Nucleus accumbens (tissue), 56 donors: ENCODE results near the gene DEPDC5.

ENCODE experiments used
- DNase-seq, 56 donors: peaks; one replicate each; lab custom pipeline; 2025; lab: John Stamatoyannopoulos, UW

The DEPDC5 gene

DNA sequence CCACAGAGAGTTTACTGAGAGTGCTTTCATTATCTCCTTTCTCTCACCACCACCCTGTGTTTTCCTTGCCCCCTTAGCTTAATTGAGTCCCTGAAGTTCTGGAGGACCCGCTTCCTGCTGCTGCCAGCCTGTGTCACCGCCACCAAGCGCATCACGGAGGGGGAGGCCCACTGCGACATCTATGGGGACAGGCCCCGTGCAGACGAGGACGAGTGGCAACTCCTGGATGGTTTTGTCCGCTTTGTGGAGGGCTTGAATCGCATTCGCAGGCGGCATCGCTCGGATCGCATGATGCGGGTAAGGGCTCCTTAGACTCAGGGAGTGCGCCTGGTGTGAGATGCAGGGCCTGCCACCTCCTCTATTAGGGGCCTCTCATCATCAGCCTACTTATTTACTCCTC lies 91.1 kb downstream of the DEPDC5 start:
- no peak for DNase-seq

DNA sequence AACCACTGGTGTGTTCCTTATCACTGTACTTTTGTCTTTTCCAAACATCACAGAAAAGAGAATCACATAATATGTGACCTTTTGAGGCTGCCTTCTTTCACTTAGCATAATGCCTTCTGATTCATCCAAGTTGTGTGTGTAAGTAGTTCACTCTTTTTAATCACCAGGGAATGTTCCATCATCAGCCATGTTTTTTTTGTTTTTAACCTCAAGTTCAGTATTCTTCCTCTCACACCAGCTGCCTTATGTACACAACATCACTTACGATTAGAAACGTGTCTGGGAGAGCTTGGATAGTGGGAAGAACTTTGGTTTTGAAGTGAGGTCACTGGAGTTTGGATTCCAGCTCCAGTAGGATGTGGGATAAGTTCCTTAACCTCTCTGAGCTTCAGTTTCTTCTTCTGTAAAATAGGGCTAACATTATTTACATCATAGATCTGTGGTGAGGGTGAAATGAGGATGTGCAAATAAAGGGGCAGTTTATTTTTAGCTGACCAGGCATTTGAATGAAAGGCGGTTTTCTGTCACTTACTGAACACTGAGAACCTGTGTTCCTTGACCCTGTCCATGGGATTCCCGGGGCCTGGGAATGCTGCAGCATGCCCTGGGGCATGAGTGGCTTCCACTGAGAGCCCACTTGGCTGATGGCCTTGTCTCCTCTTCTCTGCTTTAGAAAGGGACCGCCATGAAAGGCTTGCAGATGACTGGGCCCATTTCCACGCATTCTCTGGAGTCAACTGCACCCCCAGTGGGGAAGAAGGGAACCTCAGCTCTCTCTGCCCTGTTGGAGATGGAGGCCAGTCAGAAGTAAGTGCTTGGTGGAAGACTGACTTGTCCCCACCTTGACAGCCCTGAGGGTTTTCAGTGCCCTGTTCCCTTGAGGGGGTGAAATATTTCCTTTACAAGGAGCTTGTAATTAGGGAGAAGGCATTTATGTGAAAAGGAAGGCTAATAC lies 92.6 kb downstream of the DEPDC5 start:
- DNase-seq: peak in 1 of 56 donors; percentile 5

DNA sequence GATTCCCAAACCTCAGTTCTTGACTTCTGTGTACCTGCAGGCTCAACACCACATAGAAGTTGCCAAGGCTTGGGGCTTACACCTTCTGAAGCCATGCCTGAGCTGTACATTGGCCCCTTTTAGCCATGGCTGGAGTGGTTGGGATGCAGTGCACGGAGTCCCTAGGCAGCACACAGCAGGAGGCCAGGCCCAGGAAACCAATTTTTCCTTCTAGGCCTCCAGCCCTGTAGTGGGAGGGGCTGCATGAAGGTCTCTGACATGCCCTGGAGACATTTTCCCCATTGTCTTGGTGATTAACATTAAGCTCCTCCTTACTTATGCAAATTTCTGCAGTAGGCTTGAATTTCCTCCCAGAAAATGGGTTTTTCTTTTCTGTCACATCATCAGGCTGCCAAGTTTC lies 94.6 kb downstream of the DEPDC5 start:
- no peak for DNase-seq

DNA sequence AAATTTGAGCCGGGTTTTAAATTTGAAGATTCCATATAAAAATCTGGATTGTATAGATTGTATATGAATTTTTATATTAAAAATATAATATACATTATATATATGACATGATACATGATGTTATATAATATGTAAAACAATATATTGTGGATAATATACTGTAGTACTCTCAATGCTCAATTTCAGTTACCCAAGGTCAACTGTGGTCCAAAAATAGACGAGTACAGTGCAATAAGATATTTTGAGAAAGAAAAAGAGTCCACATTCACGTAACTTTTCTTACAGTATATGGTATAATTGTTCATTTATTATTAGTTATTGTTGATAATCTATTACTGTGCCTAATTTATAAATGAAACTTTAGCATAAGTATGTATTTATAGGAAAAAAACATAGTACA lies 96.3 kb downstream of the DEPDC5 start:
- DNase-seq: no peak

DNA sequence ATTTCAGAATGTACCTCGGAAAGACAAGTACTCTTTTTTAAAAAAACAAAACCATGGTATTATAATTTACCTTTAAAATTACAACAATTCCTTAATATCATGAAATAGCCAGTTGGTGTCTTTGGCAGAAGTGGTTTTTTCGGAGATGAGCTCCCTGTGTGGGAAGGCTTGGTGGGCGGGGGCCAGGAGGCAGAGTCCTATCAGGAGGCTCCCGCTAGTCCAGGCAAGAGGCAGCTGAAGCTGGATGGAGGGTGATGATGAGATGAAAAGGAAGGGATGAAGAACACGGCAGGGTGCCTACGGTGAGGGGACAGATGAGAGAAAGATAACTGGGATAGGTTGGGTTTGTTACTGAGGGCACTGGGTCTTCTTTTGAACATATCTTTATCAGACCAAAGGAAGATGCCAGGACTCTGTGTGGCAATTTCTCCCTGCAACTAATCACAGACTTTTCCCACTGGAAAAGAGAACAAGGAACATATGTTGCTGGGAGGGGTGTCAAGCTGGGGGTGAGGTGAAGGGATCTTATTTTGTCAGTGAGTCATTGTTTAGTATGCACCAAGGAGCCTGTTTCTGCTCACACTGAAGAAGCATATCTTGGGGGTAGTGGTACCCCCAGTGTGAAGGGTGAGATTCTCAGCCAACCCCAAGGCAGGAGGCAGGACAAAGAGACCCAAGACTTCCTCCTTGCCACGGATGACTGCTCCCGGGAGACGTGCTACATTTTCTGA lies 99.0 kb downstream of the DEPDC5 start:
- DNase-seq: no peak

DNA sequence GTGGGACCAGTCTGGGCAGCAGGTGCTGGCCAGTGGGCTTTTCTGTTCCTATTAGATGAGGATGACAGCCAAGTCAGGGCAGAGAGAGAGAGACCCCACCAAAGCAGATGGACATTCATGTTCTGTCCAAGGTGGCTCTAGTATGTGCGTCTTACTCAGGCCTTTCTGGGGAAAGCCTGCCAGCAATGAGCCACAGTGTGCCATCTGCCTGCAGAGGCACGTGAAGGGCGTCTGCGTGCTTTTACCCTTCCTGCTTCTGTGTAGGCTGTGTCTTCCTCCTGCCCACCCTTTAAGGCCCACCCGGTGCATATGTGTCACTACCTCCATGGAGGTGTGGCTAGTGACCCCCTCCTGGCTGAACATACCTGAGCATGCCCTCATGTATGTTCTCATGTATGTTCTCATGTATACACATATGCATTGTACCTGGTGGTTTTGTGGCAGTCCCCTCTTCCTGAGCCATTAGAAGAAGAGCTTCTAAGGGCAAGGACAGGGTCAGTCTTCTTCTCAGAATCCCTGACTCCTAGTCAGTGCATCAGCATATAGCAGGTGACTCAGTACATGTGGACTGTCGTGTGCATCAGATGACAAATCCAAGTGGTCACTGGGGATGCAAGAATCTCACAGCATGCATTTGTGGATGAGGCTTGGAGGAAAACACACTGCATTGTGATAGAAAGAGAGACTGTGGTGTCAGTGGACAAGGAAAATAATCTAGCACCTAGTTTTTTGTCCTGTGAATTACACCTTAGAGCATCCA lies 100.1 kb downstream of the DEPDC5 start:
- no peak for DNase-seq

DNA sequence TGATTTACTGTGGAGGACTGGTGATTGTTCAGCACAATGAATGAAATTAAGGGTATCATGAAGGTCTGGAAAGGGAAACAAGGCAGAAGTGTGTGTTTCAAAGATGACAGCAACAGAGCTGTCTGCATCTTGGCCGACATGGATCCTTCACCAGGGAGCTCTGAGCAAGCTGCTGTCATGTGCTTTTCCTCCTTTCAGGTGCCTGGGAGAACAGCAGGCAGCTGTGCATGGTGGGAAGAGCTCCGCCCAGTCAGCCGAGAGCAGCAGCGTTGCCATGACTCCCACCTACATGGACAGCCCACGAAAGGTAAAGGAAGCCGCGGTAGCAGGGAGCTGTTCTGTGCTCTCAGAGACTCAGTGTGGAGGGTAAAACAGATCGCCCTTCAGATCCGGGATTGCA lies 103.4 kb downstream of the DEPDC5 start:
- DNase-seq: peak in 43 of 56 donors; percentile 10 to 89 (median 58)

DNA sequence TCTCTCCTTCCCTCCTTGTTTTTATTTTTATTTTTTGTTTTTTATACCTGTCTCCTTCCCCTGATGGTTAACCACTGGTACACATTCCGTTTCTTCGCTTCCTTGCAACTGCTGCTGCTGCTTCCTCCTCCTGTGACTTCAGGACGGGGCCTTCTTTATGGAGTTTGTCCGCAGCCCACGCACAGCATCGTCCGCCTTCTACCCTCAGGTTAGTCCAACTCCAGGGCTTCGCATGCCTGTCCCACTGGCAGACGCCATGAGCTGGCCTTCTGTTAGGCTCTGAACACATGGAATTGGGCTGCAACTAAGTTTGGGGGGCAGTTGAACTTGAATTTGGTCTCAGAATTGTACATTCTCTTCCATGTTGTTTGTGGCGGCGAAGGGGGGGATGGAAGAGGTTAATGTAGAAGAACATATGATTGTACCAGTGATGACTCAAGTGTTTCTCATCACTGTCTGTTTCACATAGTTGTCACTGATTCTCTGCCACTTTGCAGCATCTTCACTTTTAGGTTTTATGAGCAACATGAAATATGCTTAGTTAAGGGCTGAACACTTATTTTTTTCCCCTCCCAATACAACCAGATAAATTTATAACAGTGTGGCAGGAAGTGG lies 107.5 kb downstream of the DEPDC5 start:
- DNase-seq: no peak

DNA sequence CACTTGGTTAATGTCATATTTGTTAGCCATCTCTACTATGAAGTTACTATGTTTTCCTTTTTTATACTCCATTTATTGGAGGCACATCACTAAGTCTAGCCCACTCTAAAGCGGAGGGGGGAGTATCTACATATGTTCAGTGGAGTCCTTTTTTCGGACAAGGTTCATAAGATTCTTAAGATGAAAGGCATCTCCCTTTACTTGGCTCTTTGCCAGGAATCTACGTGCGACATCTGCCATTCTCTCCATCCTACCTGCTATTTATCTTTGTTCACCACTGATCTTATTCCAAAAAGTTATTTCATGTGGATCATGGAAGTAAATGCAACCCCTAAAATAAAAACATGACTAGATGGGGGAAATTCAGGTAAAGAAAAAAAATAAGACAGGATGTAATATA lies 113.1 kb downstream of the DEPDC5 start:
- DNase-seq: no peak

DNA sequence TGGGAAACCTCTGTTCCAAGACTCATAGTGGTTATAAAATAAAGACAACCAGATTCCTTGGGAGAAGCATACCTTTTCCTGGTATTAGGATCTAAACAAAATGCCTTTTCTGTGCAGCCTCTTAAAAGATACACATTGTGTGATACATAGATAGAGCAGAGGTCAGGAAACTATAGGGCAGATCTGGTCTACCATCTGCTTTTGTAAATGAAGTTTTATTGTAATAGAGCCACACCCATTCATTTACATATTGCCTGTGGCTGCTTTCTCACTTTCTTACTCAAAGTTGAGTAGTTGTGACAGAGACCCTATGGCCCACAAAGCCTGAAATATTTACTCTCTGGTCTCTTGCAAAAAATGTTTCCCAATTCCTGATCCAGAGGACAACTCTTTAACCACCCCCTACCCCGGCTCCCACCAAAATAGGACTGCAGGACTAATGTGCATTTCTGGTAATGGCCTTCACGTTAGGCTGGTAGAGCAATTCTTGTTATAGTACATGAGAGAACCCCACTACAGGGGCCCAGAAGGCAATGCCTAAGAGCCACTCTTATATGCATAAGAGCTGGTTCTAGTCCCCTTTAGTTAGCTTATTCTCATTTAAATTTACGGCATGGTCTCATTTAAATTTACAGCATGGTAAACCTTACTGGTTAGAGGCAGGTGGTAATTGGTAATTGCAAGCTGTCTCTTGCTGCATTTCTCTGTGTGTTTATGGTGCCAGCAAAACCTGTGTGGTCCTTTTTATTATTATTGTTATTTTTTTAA lies 113.8 kb downstream of the DEPDC5 start:
- no peak for DNase-seq

DNA sequence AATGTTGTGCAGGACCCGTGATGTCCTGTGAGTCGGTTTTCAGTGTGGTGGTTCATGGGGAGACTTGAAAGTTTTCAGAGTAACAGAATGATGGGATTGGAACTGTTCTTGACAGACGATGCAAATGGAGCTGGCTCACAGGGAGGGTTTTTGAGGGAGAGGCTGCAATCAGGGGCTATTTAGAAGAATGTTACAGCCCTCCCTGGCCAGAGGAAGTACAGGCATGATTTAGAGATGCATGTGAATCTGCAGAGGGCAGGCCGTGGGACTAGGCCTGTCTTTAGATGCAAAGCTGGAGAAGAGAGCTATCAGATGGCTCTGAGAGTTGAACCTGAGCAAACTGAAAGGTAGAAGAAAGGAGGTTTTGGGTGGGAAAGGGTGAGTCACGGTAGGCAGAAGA lies 115.9 kb downstream of the DEPDC5 start:
- DNase-seq: no peak

DNA sequence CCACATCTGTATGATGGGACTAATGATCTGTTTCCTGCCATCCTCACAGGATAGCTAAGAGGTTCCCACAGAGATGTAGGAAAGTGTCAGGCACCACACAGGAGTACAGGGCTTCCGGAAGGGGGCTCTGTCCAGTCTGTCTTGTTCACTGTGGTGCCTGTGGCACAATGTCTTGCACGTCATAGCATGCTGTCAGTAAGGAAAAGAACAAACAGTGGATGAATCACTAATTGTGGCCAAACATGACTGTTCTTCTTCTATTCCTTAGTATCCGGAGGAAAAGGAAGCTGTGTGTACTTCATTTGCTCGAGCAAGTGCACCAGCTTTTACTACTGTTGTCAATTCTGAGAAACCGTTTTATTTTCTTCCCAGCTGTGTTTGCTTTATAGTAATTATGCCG lies 117.1 kb downstream of the DEPDC5 start:
- DNase-seq: peak in 26 of 56 donors; percentile 4 to 73 (median 28)

DNA sequence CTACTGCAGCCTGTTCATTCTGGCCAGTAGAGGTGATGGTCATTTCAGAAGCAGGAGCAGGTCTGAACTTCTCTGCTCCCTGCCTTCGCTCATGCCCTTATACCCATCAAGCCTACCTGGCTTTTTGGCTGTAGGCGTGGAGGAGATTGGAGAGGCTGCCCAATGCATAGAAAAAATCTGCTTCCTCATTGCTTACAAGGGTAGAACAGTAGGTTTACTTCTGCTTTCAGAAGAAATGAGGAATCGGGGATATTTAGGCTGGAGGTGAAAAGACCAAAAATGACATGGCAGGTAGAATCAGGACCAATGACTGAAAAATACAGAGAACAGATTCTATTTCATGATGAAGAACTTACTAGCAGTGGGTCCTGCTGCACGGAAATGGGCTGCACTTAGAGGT lies 117.7 kb downstream of the DEPDC5 start:
- DNase-seq: no peak

DNA sequence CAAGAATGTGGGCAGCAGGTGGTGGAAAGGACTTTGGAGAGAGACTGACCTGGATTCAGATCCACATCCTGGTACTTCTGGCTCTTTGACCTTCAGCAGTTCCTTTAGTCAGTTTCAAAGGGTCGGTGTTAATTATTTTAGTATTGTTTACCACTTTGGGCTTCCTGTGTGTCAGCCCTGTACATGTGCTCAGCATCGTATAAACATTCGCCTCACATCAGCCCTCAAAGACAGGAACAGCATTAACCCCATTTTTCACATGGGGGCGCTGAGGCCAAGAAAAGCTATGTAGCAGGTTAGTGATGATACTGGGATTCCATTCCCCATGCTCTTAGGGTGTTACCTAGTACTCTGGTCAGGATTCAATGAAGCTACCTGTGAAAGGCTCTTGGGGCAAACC lies 118.4 kb downstream of the DEPDC5 start:
- DNase-seq: peak in 1 of 56 donors; percentile 30

DNA sequence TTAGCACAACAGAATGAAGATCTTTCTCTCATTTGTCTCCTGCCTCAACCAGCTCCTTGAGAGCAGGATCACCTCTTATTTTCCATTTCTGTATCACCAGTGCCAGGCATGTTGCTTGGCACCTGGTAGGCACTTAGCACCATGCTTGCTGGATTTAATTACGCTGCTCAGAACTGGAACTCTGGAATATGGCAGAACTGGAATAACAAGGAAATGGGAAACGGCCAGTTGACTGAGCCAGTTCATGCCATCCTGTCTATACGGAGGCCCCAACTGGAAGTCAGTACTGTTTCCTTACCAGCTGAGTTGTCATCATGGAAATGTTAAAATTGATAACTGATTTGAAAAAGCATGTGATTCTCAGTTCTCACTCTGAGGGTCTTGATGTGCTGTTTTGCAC lies 121.0 kb downstream of the DEPDC5 start:
- DNase-seq: no peak

DNA sequence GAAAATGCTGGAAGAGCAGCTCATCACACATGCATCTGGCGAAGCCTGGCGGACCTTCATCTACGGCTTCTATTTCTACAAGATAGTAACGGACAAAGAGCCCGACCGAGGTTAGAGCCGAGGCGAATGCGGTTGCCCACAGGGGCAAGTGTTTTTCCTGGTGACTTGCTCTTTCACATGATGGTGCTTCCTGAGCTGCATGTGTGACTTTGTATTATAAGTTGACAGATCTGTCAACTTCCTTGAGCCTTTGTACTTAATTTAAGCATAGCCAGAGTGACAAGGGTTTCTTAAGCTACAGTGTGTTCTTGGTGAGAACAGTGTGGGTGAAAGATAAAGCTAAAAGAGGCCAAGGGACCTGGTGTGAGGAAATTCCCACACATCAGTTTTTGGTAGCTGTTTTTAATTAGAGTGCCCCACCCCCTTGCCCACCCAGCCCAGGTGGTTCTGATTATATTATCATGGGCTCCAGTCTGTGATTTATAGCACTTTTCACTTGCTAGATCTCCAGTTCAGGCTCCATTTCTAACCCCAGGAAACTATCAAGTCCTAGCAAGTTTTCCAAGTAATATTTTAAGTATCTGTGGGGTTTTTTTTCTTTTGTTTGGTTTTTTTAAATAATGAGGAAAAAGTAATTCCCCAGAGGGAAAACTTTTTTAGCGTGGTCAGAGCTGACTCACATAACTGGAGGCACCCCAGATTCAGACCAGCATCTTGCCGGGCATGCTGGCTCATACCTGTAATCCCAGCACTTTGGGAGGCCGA lies 122.5 kb downstream of the DEPDC5 start:
- DNase-seq: no peak

DNA sequence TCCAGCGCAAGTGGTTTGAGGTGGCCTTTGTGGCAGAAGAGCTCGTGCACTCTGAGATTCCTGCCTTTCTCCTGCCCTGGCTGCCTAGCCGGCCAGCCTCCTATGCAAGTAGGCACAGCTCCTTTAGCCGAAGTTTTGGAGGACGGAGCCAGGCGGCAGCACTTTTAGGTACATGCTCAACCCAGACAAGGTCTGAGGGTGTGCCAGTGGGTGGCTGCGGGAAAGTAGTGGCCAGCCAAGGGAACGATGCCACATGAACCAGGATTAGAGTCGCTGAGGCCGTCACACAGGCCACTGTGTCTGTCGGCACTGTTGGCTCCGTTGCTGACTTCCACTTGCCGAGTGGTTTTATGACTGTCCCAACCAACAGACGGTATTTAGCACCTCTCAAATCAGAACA lies 125.8 kb downstream of the DEPDC5 start:
- no peak for DNase-seq

DNA sequence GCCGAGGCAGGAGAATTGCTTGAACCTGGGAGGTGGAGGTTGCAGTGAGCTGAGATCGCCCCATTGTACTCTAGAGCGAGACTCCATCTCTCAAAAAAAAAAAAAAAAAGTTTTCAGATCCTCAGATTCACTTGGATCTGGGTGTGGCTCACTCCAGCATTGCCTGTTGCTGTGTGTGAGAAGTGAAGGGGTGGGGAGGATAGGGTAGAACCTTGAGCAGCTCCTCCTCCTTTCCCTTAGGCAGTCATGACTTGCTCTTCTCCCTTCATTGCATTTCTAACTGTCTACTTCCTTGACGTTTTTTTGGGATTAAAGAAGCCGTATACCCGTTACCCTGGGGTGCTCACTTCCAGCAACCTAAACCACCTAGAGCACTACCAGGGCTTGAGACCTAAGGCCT lies 127.4 kb downstream of the DEPDC5 start:
- DNase-seq: no peak

DNA sequence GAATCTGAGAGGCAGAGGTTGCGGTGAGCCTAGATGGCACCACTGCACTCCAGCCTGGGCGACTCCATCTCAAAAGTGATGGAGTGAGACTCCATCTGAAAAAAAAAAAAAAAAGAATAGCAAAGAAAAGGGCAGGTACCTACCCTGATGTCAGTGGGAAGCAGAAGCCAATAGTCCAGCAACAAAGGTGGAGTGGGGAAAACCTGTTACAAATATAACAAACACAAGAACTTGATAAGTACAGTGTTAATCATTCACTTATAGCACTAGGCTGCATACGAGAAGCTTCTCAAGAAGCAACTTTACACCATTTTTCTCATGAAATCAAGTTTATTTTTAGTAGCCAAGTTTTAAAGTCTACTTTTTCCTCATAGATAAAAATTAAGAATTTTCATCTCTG lies 128.0 kb downstream of the DEPDC5 start:
- DNase-seq: no peak
